ENCODE measurements around the gene L1TD1. TPM values are rescaled to one million over a fixed set of nuclear protein-coding genes. Genes with fewer than 3 reads are reported as not detected.
"Not testable (repeated sequence)": the region's sequence is repeated elsewhere in the genome, so short reads cannot be mapped to it uniquely, and the experiment has no call there.

L1TD1 gene
- total RNA-seq, 1 donor from 2014 or later: 0.59 TPM

DNA sequence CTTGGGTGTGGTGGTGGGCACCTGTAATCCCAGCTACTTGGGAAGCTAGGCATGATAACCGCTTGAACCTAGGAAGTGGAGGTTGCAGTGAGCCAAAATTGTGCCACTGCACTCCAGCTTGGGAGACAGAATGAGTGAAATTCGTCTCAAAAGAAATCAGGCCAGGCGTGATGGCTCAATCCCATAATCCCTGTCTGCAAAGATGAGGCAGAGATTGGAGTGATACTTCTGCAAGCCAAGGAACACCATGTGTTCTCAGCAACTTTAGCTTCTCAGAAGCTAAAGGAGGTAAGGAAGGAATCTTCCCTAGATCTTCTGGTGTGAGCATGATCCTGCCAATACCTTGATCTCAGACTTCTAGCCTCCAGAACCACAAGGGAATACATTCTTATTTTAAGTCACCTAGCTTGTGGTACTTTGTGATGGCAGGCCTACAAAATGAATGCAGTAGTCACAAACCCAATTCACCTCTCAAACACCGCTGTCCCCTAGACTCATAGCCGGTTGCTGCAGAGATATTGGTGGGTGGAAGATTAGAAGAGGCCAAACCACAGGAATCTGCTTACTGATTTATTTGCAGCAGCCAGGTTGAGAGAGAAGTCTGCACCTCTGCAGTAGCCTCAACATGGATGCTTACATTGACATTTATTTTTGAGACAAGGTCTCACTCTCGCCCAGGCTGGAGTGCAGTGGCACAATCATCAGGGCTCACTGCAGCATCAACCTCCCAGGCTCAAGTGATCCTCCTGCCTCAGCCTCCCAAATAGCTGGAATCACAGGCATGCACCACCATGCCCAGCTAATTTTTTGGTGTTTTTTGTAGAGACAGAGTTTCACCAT lies 18.6 kb downstream of the L1TD1 start:
- no peak for TF ChIP-seq CTCF (IDR thresholded peaks at IDR 0.05)
- Histone ChIP-seq H3K4me3 (no peak overlapping the region), H3K27ac (no peak overlapping the region), H3K4me1 (no peaks in the 10 kb centered on the region), H3K9me3 (peaks cover 6% of the 10 kb centered on the region), H3K36me3 (no peaks in the 10 kb centered on the region), H3K27me3 (ENCODE audit: low read depth) (no peaks in the 10 kb centered on the region)
- intact Hi-C loops (cut with DNase I): no loop called here
- ATAC-seq (no peak), DNase-seq (no peak)

DNA sequence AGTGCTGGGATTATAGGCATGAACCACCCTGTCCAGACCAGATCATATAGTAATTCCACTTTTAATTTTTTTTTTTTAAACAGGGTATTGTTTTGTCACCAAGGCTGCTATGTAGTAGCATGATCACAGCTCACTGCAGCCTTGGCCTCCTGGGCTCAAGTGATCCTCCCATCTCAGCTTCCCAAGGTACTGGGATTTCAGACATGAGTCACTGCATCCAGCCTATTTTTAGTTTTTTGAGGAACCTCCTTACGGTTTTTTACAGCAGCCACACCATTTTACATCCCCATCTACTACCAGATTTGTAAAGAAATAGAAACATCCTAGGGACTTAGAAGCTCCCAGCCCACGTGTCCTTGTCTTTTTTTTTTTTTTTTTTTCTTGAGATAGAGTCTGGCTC lies 24.0 kb downstream of the L1TD1 start:
- Histone ChIP-seq H3K27me3 (ENCODE audit: low read depth) (no peaks in the 10 kb centered on the region), H3K27ac (no peak overlapping the region), H3K4me1 (no peaks in the 10 kb centered on the region), H3K36me3 (no peaks in the 10 kb centered on the region), H3K4me3 (no peak overlapping the region), H3K9me3 (no peaks in the 10 kb centered on the region)
- TF ChIP-seq CTCF (IDR thresholded peaks at IDR 0.05): no peak
- DNase-seq (no peak), ATAC-seq (no peak)
- intact Hi-C loops (cut with DNase I): no loop called here

DNA sequence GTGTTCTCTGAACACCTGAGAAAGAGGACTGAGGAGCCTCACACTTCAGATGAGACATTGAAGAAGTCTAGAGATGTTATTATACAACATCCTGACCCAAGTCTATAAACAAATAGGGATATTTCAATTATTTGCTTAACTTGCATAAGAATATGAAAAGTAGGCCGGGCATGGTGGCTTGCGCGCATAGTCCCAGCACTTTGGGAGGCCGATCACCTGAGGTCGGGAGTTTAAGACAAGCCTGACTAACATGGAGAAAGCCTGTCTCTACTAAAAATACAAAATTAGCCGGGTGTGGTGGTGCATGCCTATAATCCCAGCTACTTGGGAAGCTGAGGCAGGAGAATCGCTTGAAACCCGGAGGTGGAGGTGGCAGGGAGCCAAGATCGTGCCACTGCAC lies 25.8 kb downstream of the L1TD1 start:
- H3K4me3 ChIP-seq; intact Hi-C loops (cut with DNase I); H3K9me3 ChIP-seq; H3K4me1 ChIP-seq; ATAC-seq; H3K27me3 ChIP-seq (ENCODE audit: low read depth); DNase-seq; H3K36me3 ChIP-seq; H3K27ac ChIP-seq: not testable (repeated sequence)

GRCh38 chr1:62221171-62221570 lies 26.5 kb downstream of the L1TD1 start:
- ATAC-seq: no peak
- TF ChIP-seq CTCF (IDR thresholded peaks at IDR 0.05): no peak
- Histone ChIP-seq H3K4me1 (no peaks in the 10 kb centered on the region), H3K9me3 (no peaks in the 10 kb centered on the region), H3K27ac (no peak overlapping the region), H3K27me3 (ENCODE audit: low read depth) (no peaks in the 10 kb centered on the region), H3K36me3 (no peaks in the 10 kb centered on the region), H3K4me3 (no peak overlapping the region)
- DNase-seq: no peak
- intact Hi-C loops (cut with DNase I): no loop called here

GRCh38 chr1:62222321-62222720 lies 27.7 kb downstream of the L1TD1 start:
- intact Hi-C loops (cut with DNase I): no loop called here
- no peak overlapping the region for H3K4me3 ChIP-seq
- no peak overlapping the region for H3K27ac ChIP-seq
- H3K27me3 ChIP-seq (ENCODE audit: low read depth): no peaks in the 10 kb centered on the region
- DNase-seq: no peak
- no peak for ATAC-seq
- no peaks in the 10 kb centered on the region for H3K36me3 ChIP-seq
- H3K4me1 ChIP-seq: no peaks in the 10 kb centered on the region
- no peak for TF ChIP-seq CTCF (IDR thresholded peaks at IDR 0.05)
- no peaks in the 10 kb centered on the region for H3K9me3 ChIP-seq

- TF ChIP-seq CTCF (IDR thresholded peaks at IDR 0.05): no peak
- DNase-seq: no peak
- ATAC-seq: no peak
- H3K4me1 ChIP-seq: no peaks in the 10 kb centered on the region
- H3K27ac ChIP-seq: no peak overlapping the region
- no peak overlapping the region for H3K4me3 ChIP-seq
- intact Hi-C loops (cut with DNase I): no loop called here
- no peaks in the 10 kb centered on the region for H3K9me3 ChIP-seq
- no peaks in the 10 kb centered on the region for H3K36me3 ChIP-seq
- no peaks in the 10 kb centered on the region for H3K27me3 ChIP-seq (ENCODE audit: low read depth)
These were observed 29.5 kb downstream of the L1TD1 start for GRCh38 chr1:62224182-62224581.
